Astrocyte (in vitro differentiated cells and primary cell): ENCODE data around the gene ZXDC.
A peak's percentile ranks its signal among the peaks of the same experiment; 100 is the strongest.

Experiments
- CTCF ChIP-seq: IDR thresholded peaks from 2 replicates; pipeline ENCODE4 v1.5.1; 2011; ENCODE audit warnings: low read depth, mild to moderate bottlenecking, inconsistent platforms, low read length, moderate library complexity; ENCODE audit not compliant: insufficient read depth
- EZH2 ChIP-seq: IDR thresholded peaks from 2 replicates; pipeline ENCODE4 v1.6.1; 2012; ENCODE audit warnings: mild to moderate bottlenecking, low read length, inconsistent platforms; ENCODE audit not compliant: insufficient read depth

GRCh38 chr3:126522363-126522788, 46.7 kb upstream of the ZXDC start:
- peak; percentile 68 for TF ChIP-seq CTCF
- TF ChIP-seq EZH2 = no peak
